22Rv1 (cell line): ENCODE data around the gene GNB5.

Experiments used
- H3K27ac ChIP-seq: fragments of 450-650 bp; 2 replicates; pipeline ENCODE4 v1.5.1; 2017
- ZFX ChIP-seq: fragments of 450-650 bp; IDR thresholded peaks from 2 replicates; pipeline ENCODE4 v1.6.1; 2017; ENCODE audit warnings: antibody characterized with exemption, borderline replicate concordance
- TF ChIP-seq, protein P1 (sequence below): fragments of 450-650 bp; IDR thresholded peaks from 2 replicates; pipeline ENCODE4 v1.5.1; 2017; ENCODE audit warnings: mild to moderate bottlenecking

The GNB5 gene

DNA sequence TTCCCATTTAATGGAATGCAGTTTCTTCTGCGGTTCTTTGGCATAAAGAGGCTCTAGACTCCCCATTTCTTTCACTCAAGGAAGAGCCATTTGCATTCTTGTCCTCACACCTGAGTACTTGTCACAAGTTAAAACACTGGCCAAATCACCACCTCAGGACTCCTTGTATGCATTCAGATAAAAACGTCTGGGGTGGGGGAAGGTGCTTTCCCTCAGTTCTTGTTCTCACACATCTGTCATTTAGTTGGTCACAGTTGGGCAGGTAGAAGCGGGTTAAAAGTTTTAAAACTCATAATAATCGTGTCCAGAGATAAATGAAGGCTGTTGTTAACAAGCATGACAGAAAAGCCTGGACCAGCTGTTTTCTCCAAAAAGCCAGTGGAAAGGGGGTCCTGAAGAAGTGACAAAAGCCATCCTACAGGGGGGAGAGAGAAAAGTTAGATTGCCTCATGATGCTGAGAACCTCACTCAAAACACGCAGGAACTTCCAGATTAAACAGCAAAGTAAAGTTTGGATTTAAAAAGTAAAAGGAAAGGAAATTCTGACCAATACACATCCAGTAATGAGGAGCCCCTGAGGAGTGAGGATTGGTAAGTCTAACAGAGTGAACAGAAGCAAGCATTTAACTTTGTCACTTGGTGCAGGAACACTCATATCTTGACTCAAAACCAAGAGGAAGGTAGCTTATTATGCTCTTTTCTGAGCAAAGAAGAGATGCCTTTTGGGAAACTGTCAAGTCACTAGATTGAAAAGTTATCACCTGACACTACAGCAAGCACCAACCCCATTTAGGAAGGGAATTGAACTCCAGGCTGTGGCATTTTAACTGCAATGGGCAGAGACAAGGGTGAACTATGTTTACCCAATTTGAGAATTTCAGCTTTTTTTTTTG, 81.4 kb downstream of the GNB5 start:
- no peak for TF ChIP-seq ZFX
- TF ChIP-seq, protein P1, sequence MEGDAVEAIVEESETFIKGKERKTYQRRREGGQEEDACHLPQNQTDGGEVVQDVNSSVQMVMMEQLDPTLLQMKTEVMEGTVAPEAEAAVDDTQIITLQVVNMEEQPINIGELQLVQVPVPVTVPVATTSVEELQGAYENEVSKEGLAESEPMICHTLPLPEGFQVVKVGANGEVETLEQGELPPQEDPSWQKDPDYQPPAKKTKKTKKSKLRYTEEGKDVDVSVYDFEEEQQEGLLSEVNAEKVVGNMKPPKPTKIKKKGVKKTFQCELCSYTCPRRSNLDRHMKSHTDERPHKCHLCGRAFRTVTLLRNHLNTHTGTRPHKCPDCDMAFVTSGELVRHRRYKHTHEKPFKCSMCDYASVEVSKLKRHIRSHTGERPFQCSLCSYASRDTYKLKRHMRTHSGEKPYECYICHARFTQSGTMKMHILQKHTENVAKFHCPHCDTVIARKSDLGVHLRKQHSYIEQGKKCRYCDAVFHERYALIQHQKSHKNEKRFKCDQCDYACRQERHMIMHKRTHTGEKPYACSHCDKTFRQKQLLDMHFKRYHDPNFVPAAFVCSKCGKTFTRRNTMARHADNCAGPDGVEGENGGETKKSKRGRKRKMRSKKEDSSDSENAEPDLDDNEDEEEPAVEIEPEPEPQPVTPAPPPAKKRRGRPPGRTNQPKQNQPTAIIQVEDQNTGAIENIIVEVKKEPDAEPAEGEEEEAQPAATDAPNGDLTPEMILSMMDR, result no peak
- H3K27ac ChIP-seq, result no peak overlapping the region

DNA sequence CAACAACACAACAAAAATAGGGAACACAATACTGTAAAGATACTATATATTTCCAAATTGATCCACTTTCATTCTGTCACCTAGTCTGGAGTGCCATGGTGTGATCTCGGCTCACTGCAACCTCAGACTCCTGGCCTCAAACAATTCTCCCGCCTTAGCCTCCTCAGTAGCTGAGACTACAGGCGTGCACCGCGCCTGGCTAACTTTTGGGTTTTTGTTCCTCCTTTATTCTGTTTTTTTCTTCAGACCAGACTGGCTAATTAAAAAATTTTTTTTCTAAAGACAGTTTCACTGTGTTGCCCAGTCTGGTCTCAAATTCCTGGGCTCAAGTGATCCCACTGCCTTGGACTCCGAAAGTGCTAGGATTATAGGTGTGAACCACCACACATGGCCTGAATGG, 84.0 kb downstream of the GNB5 start:
- TF ChIP-seq, protein P1, result no peak
- no peak for TF ChIP-seq ZFX
- H3K27ac ChIP-seq, result no peak overlapping the region

DNA sequence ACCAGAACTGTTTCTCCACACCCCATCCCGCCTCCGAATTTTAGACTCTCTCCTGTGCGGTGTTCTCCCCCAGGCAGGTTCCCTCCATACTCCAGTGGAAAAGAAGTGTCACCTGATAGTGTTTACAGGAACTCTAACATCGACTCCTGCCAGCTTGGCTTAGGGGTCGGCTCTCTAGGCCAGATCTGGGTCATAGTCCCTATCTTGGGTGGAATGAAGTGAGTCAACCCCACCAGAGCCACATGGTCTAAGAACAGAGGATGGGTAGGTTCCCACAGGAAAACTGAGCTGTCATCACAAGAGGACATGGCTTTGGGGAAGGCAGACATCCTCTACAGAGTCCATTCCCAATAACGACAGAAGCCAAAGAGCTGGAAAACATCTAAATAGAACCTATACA, 84.6 kb downstream of the GNB5 start:
- no peak overlapping the region for H3K27ac ChIP-seq
- TF ChIP-seq, protein P1, result no peak
- TF ChIP-seq ZFX, result no peak

DNA sequence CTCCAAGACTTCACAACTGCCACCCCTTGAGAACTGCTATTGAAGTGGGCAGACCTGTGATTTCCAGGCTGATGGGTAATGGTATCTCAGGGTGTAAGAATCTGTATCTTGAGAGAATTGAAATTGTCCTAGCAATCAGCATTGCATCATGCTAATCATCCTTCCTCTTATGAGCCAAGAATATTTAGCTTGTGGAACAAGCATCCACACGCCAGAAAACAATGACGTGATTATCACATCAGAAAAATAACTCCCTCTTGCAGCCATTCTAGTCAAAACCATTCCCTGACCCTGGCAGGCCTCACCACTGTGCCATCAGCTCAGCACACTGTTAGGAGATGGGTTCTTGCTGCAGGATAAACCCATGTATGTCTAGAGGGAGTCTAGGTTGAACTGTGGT, 85.3 kb downstream of the GNB5 start:
- TF ChIP-seq, protein P1, result no peak
- no peak for TF ChIP-seq ZFX
- H3K27ac ChIP-seq, result no peak overlapping the region

DNA sequence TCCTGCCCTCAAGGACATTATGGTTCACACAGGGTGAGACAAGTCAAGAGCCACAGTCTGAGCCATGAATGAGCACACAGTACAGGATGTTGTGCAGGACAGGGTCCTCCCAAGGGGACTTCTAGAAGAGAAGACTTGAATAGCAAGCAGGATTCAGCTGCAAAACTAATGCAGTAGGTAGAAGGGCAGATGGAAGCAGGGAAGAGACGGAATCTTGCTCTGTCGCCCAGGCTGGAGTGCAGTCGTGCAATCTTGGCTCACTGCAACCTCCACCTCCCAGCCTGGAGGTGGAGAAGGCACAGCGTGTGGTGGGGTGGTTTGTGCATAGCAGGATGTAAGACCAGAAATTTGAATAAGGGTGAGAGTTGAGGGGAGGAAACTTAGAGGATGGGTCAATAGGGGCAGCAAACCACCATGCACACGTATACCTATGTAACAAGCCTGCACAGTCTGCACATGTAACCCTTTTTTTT, 86.6 kb downstream of the GNB5 start:
- H3K27ac ChIP-seq, result no peak overlapping the region
- no peak for TF ChIP-seq ZFX

DNA sequence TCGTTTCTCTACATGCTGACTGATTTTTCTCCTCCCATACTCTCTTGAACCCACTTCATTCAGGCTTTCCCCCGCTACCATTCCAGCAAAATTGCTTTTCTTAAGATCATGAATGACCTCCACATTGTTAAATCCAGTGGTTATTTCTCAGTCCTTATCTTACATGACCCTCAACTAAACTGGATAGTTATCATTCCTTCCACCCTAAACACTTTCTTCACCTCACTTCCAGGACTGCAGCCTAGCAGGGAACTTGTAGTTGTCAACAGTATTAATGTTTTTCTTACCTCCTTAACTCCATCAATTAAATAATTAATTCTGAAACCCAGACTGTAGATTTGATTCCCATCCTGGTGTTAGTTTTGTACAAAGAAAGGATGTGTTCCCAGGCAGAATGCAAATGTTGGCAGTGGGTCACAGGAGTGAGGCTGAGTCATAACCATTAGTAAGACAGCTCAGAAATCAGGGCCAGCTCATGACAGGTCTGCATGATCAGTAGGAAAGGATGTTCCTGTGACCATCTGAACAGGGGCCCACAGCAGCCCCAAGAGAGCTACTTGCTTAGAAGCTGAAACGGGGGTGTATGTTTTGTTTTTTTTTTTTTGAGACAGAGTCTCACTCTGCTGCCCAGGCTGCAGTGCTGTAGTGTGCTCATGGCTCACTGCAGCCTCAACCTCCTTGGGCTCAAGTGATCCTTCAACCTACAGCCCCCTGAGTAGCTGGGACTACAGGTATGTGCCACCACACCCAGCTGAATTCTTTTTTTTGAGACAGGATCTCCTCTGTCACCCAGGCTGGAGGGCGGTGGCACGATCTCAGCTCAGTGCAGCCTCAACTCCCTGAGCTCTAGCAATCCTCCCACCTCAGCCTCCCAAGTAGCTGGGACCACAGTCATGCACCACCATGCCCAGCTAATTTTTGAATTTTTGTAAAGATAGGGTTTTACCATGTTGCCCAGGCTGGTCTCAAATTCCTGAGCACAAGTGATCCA, 87.7 kb downstream of the GNB5 start:
- TF ChIP-seq, protein P1, result no peak
- TF ChIP-seq ZFX, result no peak

DNA sequence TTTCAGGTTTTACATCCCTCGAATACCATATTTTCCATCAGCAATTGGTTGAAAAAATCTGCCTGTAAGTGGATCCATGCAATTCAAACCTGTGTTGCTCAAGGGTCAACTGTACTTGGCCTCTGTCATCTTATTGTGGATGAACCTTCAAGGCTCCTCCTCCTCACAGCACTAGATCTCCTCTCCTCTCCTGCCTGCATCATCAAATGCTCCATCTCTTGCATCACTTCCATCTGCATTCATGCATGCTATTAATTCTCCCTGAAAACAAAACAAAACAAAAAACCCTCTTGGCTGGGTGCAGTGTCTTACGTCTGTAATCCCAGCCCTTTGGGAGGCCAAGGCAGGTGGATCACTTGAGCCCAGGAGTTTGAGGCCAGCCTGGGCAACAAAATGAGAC, 88.7 kb downstream of the GNB5 start:
- TF ChIP-seq, protein P1, result no peak
- TF ChIP-seq ZFX, result no peak
- no peak overlapping the region for H3K27ac ChIP-seq

More for the DNA sequence above, 87.7 kb downstream of the GNB5 start:
- H3K27ac ChIP-seq, result no peak overlapping the region
